ENCODE data around the gene AMH.
A peak's percentile ranks its signal among the peaks of the same experiment; 100 is the strongest.
"Not testable (repeated sequence)": the region's sequence is repeated elsewhere in the genome, so short reads cannot be mapped to it uniquely, and the experiment has no call there.

AMH gene

DNA sequence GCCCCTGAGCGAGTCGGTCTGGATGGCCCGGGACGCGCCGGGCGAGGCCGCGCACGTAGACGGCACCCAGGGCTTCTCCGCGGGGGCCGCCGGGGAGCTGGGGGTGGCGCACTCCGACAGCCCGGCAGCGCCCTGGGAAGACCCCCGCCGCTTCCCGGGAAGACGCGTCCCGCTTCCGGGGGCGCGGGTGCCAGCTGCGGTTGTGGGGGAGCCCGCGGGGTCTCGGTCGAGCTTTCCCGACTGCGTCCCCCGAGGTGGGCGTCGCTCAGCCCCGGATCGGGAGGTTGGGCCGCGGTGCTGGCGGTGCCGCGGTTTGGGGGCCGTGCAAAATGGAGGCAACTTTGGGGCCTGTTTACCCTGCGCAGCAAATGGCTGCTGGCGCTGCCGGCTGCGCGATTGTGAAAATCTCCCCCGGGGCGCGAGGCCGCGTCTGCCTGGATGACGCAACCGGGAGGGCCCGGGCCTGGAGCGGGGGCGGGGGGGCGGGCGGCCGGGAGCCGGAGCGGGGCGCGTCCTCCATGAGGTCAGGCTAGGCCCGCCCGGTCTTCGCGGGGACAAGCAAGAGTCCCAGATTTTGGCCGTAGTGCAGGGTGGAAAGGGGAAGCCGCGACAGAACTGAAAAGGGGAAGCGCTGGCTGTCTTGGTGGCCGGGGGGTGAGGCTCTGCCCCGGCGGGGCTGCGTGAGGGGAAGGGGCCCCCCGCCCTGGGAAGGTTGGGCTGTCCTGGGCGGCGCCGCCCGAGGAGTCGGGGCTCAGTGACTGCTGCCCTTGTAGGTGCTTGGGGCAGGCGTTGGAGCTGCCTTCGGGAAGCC is 21.5 kb downstream of the AMH start:
- peak; percentile 75 for DNase-seq (ENCODE audit: low spot score)

DNA sequence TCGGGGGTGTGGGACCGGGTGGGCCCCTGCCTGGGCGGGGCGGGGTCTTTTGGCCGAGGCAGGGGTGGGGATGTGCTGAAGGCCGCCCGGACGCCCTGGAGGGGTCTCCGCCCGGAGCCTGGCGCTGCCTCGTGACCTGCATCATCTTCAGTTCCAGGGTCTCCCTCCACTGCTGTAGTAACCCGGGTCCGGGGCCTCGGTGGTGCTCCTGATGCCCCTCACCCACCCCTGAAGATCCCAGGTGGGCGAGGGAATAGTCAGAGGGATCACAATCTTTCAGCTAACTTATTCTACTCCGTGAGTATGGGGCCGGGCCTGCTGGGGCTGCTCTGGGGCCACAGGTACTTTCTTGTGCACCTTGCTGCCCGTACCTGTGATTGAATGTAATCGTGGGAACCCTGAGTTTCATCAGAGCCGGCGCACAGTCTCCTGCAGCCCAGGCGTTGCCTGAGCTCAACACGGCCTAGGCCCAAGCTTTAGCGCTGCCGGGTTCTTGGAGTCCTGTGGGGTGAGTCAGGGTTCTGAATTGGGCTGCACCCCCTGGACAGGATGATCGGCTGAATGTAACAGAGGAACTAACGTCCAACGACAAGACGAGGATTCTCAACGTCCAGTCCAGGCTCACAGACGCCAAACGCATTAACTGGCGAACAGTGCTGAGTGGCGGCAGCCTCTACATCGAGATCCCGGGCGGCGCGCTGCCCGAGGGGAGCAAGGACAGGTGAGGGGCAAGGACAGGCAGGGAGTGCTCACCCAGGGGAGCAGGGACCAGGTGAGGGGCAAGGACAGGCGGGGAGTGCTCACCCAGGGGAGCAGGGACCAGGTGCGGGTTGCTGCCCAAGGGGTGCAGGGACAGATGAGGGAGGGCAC is 22.3 kb downstream of the AMH start:
- no peak for DNase-seq (ENCODE audit: low spot score)

DNA sequence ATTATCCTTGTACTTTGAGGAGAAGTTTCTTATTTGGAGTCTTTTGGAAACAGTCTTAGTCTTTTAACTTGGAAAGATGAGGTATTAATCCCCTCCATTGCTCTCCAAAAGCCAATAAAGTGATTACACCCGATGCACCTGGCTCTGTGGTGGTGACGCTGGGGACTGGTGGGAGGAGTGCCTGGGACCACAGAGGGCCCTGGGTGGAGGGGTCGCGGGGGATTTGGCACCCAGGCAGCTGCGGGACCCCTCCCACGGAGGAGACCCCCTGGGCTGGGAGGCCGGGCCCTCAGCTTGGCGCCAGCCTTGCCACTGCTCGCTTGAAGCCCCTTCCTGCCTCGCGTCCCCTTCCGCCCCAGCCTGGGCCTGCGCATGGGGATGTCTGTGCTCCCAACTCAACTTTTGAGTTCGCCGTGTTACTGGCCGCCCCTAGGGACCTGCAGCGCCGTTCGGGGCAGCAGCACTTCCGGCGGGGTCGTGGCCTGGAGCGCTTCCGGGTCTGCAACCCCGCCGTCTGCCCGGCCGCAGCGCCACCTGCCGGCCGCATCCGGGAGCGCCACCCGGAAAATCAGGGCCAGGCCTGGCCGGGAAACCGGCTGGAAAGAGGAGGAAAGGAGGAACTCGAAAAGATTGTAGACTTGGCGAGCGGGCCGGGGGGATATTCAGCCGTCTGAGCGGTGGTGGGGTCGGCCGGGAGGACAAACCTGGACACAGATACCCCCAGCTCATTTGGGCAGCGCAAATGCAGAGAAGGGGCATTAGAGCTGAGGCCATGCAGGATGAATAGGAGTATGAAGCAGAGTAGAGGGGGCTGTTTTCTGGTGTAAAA is 24.4 kb downstream of the AMH start:
- no peak for DNase-seq (ENCODE audit: low spot score)

DNA sequence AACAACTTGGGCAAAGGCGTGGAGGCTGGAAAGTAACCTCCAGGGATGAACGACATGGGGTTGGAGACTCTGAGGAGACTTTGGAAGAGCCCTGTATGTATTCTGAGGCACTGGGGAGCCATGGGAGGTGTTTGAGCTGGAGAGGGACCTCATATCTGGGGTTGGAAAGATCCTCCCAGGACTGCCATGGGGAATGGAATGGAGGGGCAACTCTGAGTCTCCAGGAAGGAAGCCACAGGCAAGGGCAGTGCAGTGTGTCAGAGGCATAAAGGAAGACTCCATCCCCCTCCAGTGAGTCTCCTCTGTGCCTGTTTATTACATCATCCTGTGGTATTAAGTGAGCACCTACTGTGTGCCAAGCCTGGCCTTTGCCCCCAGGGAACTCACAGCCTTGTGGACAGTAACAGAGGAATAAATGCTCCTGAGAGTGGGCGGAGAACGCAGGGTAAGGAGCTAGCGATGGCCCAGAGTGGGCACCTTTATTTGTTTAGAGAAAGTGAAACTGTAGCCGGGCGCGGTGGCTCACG is 25.1 kb downstream of the AMH start:
- DNase-seq (ENCODE audit: low spot score), result no peak

DNA sequence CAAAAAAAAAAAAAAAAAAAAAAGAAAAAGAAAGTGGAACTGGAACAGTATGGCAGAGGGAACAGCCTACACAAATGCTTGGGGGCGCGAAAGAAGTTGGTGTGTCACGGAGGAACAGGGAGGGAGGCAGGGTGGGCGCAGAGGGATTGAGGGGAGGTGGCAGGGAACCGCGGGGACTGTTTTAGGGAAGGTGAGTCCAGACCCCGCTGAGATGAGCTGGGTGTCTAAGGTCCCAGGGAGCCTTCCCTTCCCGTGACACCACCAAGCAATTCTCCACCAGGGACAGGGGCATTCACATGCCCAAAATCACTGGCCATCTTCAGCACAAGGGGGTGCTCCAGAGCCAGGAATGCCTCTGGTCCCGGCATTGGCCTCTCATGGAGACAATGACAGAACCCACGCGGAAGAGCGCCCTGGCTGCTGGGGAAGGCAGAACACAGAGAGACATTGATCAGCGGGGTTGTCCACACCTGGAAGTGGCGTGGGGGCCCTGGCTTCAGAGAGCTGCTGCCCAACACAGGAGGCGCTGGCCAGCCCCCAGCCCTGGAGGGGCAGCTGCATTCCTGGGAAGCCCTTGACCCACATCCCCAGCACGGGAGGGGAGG is 25.9 kb downstream of the AMH start:
- DNase-seq (ENCODE audit: low spot score), result peak; percentile 73

DNA sequence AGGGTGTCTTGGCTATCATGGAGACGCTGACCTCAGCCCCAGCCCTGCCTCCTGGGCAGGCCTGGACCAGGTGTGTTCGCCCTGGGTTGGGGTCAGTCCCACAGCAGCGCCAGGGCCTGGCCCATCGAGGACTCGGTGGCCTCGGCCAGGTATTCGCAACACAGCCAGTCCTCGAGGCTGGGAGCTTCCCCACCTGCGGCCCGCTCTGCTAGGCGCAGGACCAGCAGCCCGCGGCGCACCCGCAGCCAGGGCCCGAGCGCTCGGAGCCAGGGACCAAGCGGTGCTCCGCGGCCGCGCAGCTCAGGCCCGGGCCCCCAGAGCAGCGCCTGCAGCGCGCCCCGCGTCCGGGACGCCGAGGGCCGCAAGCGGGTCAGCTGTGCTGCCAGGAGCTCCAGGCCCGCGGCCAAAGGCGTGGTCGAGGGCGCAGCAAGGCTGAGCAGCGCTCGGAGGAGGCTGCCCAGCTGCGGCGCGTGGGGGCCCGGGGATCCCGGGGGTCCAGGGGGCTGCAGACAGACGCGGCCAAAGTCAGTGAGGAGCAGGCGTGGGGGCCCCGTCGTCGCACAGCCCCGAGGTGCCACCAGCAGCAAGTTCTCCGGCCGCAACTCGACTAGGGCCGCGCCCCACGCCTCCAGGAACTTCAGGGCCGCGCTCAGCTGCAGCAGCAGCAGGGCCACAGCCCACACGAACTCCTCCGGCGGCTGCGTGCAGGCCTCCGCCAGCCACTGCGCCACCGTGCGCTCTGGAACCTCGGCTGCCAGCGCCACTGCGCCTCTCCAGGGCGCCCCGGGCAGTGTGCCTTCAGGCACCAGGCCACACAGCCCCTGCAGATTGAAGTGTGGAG is 26.7 kb downstream of the AMH start:
- DNase-seq (ENCODE audit: low spot score), result no peak

DNA sequence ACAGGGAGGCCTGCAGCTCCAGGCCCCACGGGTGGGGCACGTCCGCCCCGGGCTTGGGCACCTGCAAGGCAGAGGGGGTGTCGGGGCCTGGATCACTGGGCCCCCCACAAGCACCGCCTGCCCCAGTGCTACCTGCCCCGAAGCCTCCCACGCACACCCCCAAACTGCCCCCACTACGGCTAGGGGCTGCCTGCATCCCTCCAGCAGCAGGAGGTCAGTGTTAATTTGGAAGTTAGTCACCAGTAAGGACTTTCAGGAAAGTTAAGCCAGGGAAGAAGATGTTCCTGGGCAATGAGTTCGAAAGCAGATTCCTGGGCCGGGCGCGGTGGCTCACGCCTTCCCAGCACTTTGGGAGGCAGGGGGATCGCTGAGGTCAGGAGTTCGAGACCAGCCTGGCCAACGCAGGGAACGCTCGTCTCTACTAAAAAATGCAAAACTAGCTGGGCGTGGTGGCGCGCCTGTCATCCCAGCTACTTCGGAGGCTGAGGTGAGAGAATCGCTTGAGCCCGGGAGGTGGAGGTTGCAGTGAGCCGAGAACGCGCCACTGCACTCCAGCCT is 27.4 kb downstream of the AMH start:
- no peak for DNase-seq (ENCODE audit: low spot score)

DNA sequence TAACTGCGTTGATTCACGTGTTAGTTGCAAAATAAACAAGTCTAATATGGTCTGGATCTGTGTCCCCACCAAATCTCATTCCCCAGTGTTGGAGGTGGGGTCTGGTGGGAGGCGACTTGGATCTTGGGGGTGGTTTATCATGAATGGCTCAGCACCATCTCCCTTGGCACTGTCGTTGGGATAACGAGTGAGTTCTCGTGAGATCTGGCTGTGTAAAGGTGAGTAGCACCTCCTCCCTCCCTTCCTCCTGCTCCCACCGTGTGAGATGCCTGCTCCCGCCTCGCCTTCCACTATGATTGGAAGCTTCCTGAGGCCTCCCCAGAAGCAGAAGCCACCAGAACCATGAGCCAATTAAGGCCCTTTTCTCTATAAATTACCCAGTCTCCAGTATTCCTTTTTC is 28.0 kb downstream of the AMH start:
- DNase-seq (ENCODE audit: low spot score), result no peak

DNA sequence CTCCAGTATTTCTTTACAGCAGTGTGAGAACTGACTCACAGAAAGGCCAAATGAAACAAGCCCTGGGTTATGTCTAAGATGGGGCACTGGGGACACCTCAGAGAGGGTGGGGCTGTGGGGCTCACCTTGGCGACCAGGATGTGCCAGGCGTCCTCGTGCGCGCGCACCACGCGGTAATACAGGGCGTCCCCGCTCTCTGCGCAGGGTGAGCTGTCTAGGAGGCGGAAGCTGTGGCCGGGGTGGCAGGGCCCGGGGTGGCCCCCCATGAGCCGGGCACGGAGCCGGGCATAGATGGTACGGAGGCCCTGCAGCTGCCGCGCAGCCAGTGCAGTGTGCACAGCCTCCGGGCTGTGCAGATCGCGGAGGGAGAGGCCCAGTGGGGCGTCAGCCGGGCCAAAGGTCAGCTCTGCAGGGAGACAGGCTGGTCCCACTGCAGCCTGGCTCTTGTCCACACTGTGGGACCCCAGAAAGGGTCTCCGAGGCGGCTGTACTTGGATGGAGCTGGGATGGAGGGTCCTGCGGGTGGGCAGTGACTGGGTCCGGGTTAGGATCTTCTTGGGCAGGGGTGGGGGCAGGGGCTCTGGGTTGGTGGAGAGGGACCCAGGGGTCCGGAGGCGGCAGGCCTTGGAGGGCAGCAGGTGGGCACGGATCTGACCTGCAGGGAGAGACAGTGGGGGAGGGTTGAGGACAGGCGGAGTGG is 29.5 kb downstream of the AMH start:
- DNase-seq (ENCODE audit: low spot score), result no peak

DNA sequence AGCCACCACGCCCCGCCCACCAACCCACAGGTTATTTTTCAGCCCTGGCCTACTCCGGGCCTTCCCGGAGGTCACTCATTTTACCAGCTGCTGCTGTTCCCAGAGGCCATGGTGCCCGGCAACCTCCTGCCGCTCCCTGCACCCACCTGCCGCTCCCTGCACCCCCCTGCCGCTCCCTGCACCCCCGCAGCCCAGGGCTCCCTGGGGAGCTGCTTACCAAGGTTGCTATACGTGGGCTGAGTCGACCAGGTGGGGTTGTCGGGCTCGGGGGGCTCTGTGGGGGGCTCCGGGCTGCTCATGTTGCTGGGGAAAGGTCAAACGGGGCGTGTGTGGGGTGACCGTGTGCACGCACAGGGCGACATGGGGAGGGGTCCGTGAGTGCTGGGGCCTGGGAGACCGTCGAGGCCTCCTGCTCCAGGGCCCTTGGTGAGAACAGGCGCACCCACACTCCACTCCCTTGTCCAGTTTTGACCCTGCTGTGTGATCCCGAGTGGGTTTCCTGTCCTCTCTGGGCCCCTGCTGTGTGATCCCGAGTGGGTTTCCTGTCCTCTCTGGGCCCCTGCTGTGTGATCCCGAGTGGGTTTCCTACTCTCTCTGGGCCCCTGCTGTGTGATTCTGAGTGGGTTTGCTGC is 31.6 kb downstream of the AMH start:
- no peak for DNase-seq (ENCODE audit: low spot score)

DNA sequence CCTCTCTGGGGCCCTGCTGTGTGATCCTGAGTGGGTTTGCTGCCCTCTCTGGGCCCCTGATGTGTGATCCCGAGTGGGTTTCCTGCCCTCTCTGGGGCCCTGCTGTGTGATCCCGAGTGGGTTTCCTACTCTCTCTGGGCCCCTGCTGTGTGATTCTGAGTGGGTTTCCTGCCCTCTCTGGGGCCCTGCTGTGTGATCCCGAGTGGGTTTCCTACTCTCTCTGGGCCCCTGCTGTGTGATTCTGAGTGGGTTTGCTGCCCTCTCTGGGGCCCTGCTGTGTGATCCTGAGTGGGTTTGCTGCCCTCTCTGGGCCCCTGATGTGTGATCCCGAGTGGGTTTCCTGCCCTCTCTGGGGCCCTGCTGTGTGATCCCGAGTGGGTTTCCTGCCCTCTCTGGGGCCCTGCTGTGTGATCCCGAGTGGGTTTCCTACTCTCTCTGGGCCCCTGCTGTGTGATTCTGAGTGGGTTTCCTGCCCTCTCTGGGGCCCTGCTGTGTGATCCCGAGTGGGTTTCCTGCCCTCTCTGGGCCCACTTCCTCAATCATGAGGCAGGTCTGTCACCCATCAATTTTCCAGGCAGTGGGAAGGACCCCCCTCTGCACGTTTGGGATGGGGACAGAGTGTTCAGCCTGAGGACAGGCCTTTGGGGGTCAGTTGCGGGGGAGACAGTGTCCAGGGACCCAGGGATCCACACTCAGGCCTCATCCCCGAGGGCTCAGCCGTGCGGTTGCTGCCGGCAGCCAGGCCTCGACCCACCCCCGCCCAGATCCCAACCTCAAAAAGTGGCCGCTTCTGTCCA is 32.3 kb downstream of the AMH start:
- not testable (repeated sequence) for DNase-seq (ENCODE audit: low spot score)

DNA sequence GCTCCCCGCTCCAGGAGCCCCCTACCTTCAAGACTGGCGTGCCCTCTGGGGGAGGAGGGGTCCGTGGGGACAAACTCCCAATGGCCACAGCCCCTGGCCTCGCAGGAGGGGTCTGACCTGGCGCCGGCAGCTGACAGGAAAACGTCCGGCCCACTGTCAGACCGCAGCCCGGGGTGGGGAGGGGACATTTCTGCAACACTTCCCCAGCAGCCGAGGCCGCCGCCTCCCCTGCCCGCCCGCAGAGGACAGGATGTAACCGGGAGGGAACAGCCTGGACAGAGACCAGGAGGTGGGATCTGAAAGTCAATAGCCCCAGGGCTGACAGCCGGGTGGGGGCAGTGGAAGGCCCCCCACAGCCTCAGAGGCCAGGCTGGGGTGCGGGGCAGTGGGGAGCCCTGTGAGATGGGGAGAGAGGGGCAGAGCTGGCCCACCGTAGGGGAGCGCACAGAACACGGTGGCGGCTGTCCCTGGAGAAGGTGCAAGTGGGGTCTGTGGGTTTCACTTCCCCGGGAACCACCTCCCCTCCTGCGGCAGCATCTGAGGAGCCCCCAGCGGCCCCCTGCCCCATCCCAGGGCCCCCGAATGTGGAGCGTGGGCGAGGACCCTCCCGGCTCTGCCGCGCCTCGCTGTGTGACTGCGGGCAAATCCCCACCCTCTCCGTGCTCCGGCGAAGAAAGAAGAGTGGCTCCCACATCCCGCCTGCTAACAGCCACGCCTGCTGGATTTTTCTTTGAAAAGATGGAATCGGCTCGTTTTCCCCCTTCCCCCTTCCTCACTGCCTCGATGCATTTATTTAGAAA is 33.1 kb downstream of the AMH start, which contains the start of gene PEAK3:
PEAK3 (minus strand) TSS at position 114 of the 800 bp plus-strand sequence. CDS start 1,244 bp downstream, outside the sequence.
- DNase-seq (ENCODE audit: low spot score), result no peak

DNA sequence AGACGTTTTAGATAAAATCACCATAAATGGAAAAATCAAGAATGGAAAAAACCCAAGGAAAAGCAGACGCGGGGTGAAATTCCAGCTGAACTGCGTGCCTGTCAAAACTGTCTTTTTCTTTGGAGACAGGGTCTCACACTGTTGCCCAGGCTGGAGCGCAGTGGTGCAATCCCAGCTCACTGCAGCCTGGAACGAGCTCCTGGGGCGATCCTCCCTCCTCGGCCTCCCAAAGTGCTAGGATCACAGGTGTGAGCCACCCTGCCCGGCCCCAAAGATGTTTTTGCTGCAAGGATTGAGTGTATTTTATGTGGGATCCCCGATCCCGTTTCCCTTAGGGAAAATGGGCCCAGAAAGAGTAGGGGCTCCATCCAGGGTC is 33.7 kb downstream of the AMH start:
- no peak for DNase-seq (ENCODE audit: low spot score)

DNA sequence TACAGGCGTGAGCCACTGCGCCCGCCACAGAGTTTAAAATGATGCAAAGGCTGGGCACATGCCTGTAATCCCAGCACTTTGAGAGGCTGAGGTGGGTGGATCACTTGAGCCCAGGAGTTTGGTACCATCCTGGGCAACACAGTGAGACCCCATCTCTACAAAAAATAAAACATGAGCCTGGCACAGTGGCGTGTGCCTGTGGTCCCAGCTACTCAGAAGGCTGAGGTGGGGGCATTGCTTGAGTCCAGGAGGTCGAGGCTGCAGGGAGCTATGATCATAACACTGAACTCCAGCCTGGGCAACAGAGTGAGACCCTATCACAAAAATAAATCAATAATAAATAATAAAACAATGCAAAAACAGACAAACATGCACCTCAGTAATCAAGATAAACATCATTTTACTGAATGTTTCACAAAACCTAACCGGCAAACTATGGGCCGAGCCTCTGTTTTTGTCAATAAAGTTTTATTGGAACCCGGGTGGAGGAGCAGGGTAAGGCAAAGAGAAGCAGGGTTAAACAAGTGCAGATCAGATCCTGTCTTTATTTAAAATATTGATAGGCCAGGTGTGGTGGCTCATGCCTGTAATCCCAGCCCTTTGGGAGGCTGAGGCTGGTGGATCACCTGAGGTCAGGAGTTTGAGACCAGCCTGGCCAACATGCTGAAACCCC is 34.8 kb downstream of the AMH start:
- no peak for DNase-seq (ENCODE audit: low spot score)

DNA sequence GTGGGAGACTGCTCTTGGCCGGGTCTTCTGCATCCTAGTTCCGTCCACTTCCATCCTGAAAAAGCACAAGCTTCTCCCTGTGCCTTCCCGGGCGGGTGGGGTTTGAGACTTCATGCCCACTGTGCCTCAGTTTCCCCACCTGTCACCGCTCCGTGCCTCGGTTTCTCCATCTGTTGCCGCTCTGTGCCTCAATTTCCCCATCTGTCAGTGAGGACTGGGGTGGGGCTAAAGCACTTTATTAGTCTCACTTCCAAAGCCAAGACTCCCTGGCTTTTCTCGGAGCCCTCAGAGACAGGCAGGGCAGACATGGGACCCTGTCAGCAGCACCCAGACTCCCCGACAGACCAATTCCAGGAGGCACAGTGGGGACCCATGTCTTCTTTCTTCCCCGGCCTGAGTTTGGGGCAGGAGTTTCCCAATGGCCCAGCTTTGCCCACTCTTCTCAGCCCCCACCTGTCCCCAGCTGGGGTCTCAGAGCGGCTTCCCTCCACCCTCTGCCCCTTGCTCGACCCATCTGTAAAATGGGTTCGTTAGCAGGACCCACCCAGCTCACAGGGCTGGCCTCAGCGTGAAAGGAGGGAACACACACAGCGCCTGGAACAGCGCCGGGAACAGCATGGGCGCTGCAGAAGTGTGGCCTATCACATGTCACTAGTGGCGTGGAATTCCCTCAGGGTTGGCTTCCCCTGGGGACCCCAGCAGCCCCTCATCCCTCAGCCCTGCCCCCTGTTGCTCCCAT is 37.4 kb downstream of the AMH start:
- DNase-seq (ENCODE audit: low spot score), result no peak
